HEK293T (cell line): ENCODE measurements around the gene B3GALNT1.

Source experiments
- CTCF ChIA-PET: fragments of 350-600 bp; formaldehyde crosslinking; extraction: SDS; loops from one replicate; lab custom pipeline; 2021; ENCODE audit warnings: antibody characterized with exemption, inconsistent platforms; lab: Yijun Ruan, JAX
- POLR2A ChIA-PET: fragments of 350-600 bp; formaldehyde crosslinking; extraction: SDS; loops from one replicate; lab custom pipeline; 2020; ENCODE audit warnings: antibody characterized with exemption, inconsistent platforms; lab: Yijun Ruan, JAX
- DNase-seq: peaks from one replicate; pipeline ENCODE4 v3.0.0; 2012; ENCODE audit warnings: mixed read lengths; ENCODE audit errors: extremely low spot score
- ARNT ChIP-seq: fragments of 450-650 bp; IDR thresholded peaks from 2 replicates; pipeline ENCODE4 v1.6.1; 2017; ENCODE audit warnings: mild to moderate bottlenecking
- BHLHE40 ChIP-seq: fragments of 450-650 bp; IDR thresholded peaks from 2 replicates; pipeline ENCODE4 v1.6.1; 2016; ENCODE audit warnings: mild to moderate bottlenecking, moderate library complexity, borderline replicate concordance
- CTBP1 ChIP-seq: fragments of 450-650 bp; IDR thresholded peaks from 2 replicates; pipeline ENCODE4 v1.6.1; 2016; ENCODE audit warnings: borderline replicate concordance
- ELF4 ChIP-seq: fragments of 450-650 bp; IDR thresholded peaks from 2 replicates; pipeline ENCODE4 v1.6.1; 2017; ENCODE audit warnings: antibody characterized with exemption
- FOXA1 ChIP-seq: fragments of 450-650 bp; IDR thresholded peaks from 2 replicates; pipeline ENCODE4 v1.6.1; 2016; ENCODE audit warnings: mild to moderate bottlenecking
- FOXK2 ChIP-seq: fragments of 450-650 bp; IDR thresholded peaks from 2 replicates; pipeline ENCODE4 v1.6.1; 2016; ENCODE audit warnings: mild to moderate bottlenecking
- FOXM1 ChIP-seq: fragments of 450-650 bp; IDR thresholded peaks from 2 replicates; pipeline ENCODE4 v1.6.1; 2017; ENCODE audit warnings: mild to moderate bottlenecking, borderline replicate concordance
- HDGF ChIP-seq: fragments of 450-650 bp; IDR thresholded peaks from 2 replicates; pipeline ENCODE4 v1.6.1; 2017; ENCODE audit warnings: antibody characterized with exemption, borderline replicate concordance
- L3MBTL2 ChIP-seq: fragments of 450-650 bp; conservative IDR thresholded peaks from 2 replicates; pipeline ENCODE4 v1.6.1; 2016; ENCODE audit warnings: mild to moderate bottlenecking
- LEF1 ChIP-seq: fragments of 450-650 bp; IDR thresholded peaks from 2 replicates; pipeline ENCODE4 v1.6.1; 2017; ENCODE audit warnings: mild to moderate bottlenecking, borderline replicate concordance
- NFRKB ChIP-seq: fragments of 450-650 bp; IDR thresholded peaks from 2 replicates; pipeline ENCODE4 v1.6.1; 2016; ENCODE audit warnings: mild to moderate bottlenecking, moderate library complexity
- PKNOX1 ChIP-seq: fragments of 450-650 bp; IDR thresholded peaks from 2 replicates; pipeline ENCODE4 v1.6.1; 2016
- SP1 ChIP-seq: fragments of 450-650 bp; IDR thresholded peaks from 2 replicates; pipeline ENCODE4 v1.6.1; 2017
- SUZ12 ChIP-seq: fragments of 450-650 bp; IDR thresholded peaks from 2 replicates; pipeline ENCODE4 v1.6.1; 2016; ENCODE audit warnings: mild to moderate bottlenecking
- TARDBP ChIP-seq: fragments of 450-650 bp; IDR thresholded peaks from 2 replicates; pipeline ENCODE4 v1.6.1; 2016
- ZNF384 ChIP-seq: fragments of 450-650 bp; IDR thresholded peaks from 2 replicates; pipeline ENCODE4 v1.6.1; 2016

Gene B3GALNT1

DNA sequence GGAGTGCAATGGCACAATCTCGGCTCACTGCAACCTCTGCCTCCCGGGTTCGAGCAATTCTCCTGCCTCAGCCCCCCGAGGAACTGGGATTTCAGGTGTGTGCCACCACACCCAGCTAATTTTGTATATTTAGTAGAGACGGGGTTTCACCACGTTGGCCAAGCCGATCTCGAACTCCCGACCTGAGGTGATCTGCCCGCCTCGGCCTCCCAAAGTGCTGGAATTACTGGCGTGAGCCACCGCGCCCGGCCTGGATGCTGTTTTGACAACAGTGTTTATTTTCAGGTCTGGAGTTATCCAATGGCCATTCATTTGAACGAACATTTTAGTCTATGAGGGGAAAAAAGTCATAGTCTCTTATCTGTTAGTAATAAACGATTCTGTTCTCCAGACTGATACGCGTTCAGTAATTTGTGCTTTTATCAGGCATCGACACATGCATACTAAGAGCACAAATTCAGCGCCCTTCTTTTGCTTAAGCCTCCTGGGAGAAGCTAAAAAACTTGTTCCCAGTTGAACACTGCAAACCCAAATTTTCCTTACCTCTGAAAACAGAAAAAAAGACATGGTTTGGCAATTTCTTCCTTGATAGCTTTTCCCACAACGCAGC is 1.3 kb downstream of the B3GALNT1 start:
- TF ChIP-seq SUZ12: no peak
- TF ChIP-seq LEF1: no peak
- TF ChIP-seq ZNF384: no peak
- no peak for TF ChIP-seq ELF4
- no peak for TF ChIP-seq FOXM1
- TF ChIP-seq FOXK2: no peak
- no peak for TF ChIP-seq CTBP1
- ChIA-PET CTCF (no interaction called here), POLR2A (no interaction called here)
- DNase-seq: no peak

DNA sequence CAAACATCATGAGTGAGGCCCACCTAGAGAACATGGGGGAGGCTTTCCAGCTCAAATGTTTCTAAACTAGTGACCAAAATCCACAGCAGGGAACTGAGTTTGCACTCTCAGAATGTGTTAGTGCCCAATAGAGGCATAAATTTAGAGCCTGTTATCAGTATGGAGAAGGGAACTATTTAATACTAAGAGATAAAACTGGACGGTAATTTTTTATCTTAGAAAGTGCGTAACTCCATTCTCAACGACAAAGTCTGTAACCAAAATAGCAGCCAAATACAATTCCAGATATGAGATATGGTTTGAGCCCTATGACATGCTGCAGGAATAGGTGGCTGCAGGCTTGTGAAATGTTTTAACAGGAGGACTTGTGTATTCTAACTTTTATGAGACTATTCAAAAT is 3.5 kb downstream of the B3GALNT1 start:
- TF ChIP-seq ARNT (no peak), FOXK2 (no peak), CTBP1 (no peak), SUZ12 (no peak), FOXM1 (no peak), HDGF (no peak), BHLHE40 (no peak), ZNF384 (no peak), L3MBTL2 (no peak), NFRKB (no peak), TARDBP (no peak), LEF1 (no peak), PKNOX1 (no peak)
- CTCF ChIA-PET: no interaction called here
- DNase-seq: no peak
- POLR2A ChIA-PET: no interaction called here

GRCh38 chr3:161100994-161101393 is 4.2 kb downstream of the B3GALNT1 start:
- ChIA-PET CTCF (no interaction called here), POLR2A (no interaction called here)

GRCh38 chr3:161096771-161097367 is 8.3 kb downstream of the B3GALNT1 start:
- ChIA-PET POLR2A (no interaction called here), CTCF (interaction anchor here (1.6 kb wide), 1 partner anchor 10 kb away, joined by 3 read pairs; no protein-coding TSS in a partner anchor)
- no peak for TF ChIP-seq L3MBTL2
- no peak for TF ChIP-seq ELF4
- no peak for TF ChIP-seq ARNT
- TF ChIP-seq PKNOX1: no peak
- TF ChIP-seq ZNF384: no peak
- no peak for TF ChIP-seq FOXK2
- no peak for TF ChIP-seq FOXA1
- TF ChIP-seq SUZ12: no peak
- no peak for TF ChIP-seq LEF1
- TF ChIP-seq BHLHE40: no peak
- TF ChIP-seq NFRKB: no peak
- no peak for TF ChIP-seq SP1
- TF ChIP-seq TARDBP: no peak
- no peak for TF ChIP-seq CTBP1
- TF ChIP-seq FOXM1: no peak
- no peak for TF ChIP-seq HDGF
- DNase-seq: no peak

More at GRCh38 chr3:161100994-161101393, 4.2 kb downstream of the B3GALNT1 start:
- no peak for DNase-seq
- TF ChIP-seq HDGF (no peak), ARNT (no peak)

- CTCF ChIA-PET: no interaction called here
- TF ChIP-seq HDGF (no peak), L3MBTL2 (no peak)
- POLR2A ChIA-PET: no interaction called here
- DNase-seq: no peak
These were observed 11.3 kb downstream of the B3GALNT1 start for GRCh38 chr3:161093895-161094294.

GRCh38 chr3:161084277-161084676 is 20.9 kb downstream of the B3GALNT1 start:
- ChIA-PET CTCF (no interaction called here), POLR2A (no interaction called here)
- DNase-seq: no peak
- no peak for TF ChIP-seq ARNT
- no peak for TF ChIP-seq FOXM1
- no peak for TF ChIP-seq FOXK2
- TF ChIP-seq SUZ12: no peak
- no peak for TF ChIP-seq ZNF384
- no peak for TF ChIP-seq LEF1
- TF ChIP-seq NFRKB: no peak
- TF ChIP-seq L3MBTL2: no peak
- TF ChIP-seq TARDBP: no peak
- TF ChIP-seq CTBP1: no peak
- no peak for TF ChIP-seq SP1
- no peak for TF ChIP-seq PKNOX1
- no peak for TF ChIP-seq ELF4
- no peak for TF ChIP-seq HDGF
- TF ChIP-seq BHLHE40: no peak
- TF ChIP-seq FOXA1: no peak
